Testis (tissue), 2 donors: ENCODE measurements around the gene ACSF2.

Experiments used
- CTCF ChIP-seq, 3 experiments: fragments of 450-650 bp in 2 of 3; fragments of 200-600 bp in 1 of 3; sonication (generic) in 1 of 3; IDR thresholded peaks; one replicate each; pipeline ENCODE4 v1.5.1; 2016 to 2019; ENCODE audit warnings: antibody characterized with exemption in 3 of 3, mild to moderate bottlenecking in 2 of 3, moderate library complexity in 1 of 3
- POLR2A ChIP-seq: fragments of 450-650 bp; IDR thresholded peaks from one replicate; pipeline ENCODE4 v1.6.1; 2017; ENCODE audit warnings: antibody characterized with exemption, mild to moderate bottlenecking, moderate library complexity

GRCh38 chr17:50448643-50449042, 22.6 kb downstream of the ACSF2 start:
- TF ChIP-seq POLR2A (no peak), CTCF (IDR thresholded peaks at IDR 0.05) (no peak)
